IPS-18c (cell line): ENCODE data around the gene EEF1AKMT1.

Source experiments
- H3K4me3 ChIP-seq: 2 replicates; pipeline ENCODE4 v1.7.0; 2013; ENCODE audit warnings: low read depth, mild to moderate bottlenecking, low read length, moderate library complexity; ENCODE audit not compliant: insufficient read depth
- H3K9me3 ChIP-seq: one replicate; pipeline ENCODE4 v1.6.1; 2013; ENCODE audit warnings: mild to moderate bottlenecking, low read length, moderate library complexity; ENCODE audit not compliant: control insufficient read depth, insufficient read depth

Gene EEF1AKMT1

GRCh38 chr13:20711301-20712044 is 62.3 kb downstream of the EEF1AKMT1 start:
- Histone ChIP-seq H3K4me3 (no peak overlapping the region), H3K9me3 (peaks cover 3% of the 10 kb centered on the region)

GRCh38 chr13:20709782-20710181 is 64.0 kb downstream of the EEF1AKMT1 start:
- H3K4me3 ChIP-seq = no peak overlapping the region
- peaks cover 3% of the 10 kb centered on the region for H3K9me3 ChIP-seq

- H3K4me3 ChIP-seq = no peak overlapping the region
- peaks cover 3% of the 10 kb centered on the region for H3K9me3 ChIP-seq
Measured at GRCh38 chr13:20709369-20709768, 64.4 kb downstream of the EEF1AKMT1 start.

- peaks cover 3% of the 10 kb centered on the region for H3K9me3 ChIP-seq
- no peak overlapping the region for H3K4me3 ChIP-seq
Measured at GRCh38 chr13:20708216-20708615, 65.5 kb downstream of the EEF1AKMT1 start.

GRCh38 chr13:20706661-20707060 is 67.1 kb downstream of the EEF1AKMT1 start:
- H3K9me3 ChIP-seq = no peaks in the 10 kb centered on the region
- H3K4me3 ChIP-seq = no peak overlapping the region

- Histone ChIP-seq H3K4me3 (peak overlapping the region; percentile 50; the same call in 1 of the 2 replicates), H3K9me3 (no peaks in the 10 kb centered on the region)
Measured at GRCh38 chr13:20704459-20705069, 69.2 kb downstream of the EEF1AKMT1 start.

GRCh38 chr13:20703780-20704458 is 69.8 kb downstream of the EEF1AKMT1 start:
- Histone ChIP-seq H3K4me3 (peak overlapping the region; percentile 51), H3K9me3 (no peaks in the 10 kb centered on the region)

- no peaks in the 10 kb centered on the region for H3K9me3 ChIP-seq
- H3K4me3 ChIP-seq = peak within 1 kb of the TSS; percentile 78
Measured at GRCh38 chr13:20702915-20703779, 70.6 kb downstream of the EEF1AKMT1 start, which contains the start of gene IL17D. IL17D (plus strand) TSS chr13:20703699; CDS start chr13:20704002, 303 bp downstream.

- Histone ChIP-seq H3K9me3 (no peaks in the 10 kb centered on the region), H3K4me3 (peak overlapping the region; percentile 78; the same call in 1 of the 2 replicates)
Measured at GRCh38 chr13:20702530-20702914, 71.2 kb downstream of the EEF1AKMT1 start.

- H3K9me3 ChIP-seq = no peaks in the 10 kb centered on the region
- no peak overlapping the region for H3K4me3 ChIP-seq
Measured at GRCh38 chr13:20701461-20701860, 72.3 kb downstream of the EEF1AKMT1 start.

- H3K4me3 ChIP-seq = no peak overlapping the region
- H3K9me3 ChIP-seq = no peaks in the 10 kb centered on the region
Measured at GRCh38 chr13:20700288-20700687, 73.5 kb downstream of the EEF1AKMT1 start.

- Histone ChIP-seq H3K9me3 (no peaks in the 10 kb centered on the region), H3K4me3 (no peak overlapping the region)
Measured at GRCh38 chr13:20699715-20700114, 74.0 kb downstream of the EEF1AKMT1 start.

- Histone ChIP-seq H3K4me3 (no peak overlapping the region), H3K9me3 (no peaks in the 10 kb centered on the region)
Measured at GRCh38 chr13:20696073-20696472, 77.7 kb downstream of the EEF1AKMT1 start.

GRCh38 chr13:20691616-20692015 is 82.1 kb downstream of the EEF1AKMT1 start:
- Histone ChIP-seq H3K4me3 (no peak overlapping the region), H3K9me3 (no peaks in the 10 kb centered on the region)

- no peaks in the 10 kb centered on the region for H3K9me3 ChIP-seq
Measured at GRCh38 chr13:20689291-20689690, 84.5 kb downstream of the EEF1AKMT1 start.

GRCh38 chr13:20686863-20687579 is 86.7 kb downstream of the EEF1AKMT1 start:
- no peaks in the 10 kb centered on the region for H3K9me3 ChIP-seq
- no peak overlapping the region for H3K4me3 ChIP-seq

More at GRCh38 chr13:20689291-20689690, 84.5 kb downstream of the EEF1AKMT1 start:
- no peak overlapping the region for H3K4me3 ChIP-seq
